ENCODE measurements around the gene P2RX5. TPM values are rescaled to one million over a fixed set of nuclear protein-coding genes. Genes with fewer than 3 reads are reported as not detected.
"Not testable (repeated sequence)": the region's sequence is repeated elsewhere in the genome, so short reads cannot be mapped to it uniquely, and the experiment has no call there.

P2RX5 gene
- total RNA-seq, 1 experiment from 2014 or later, result 14.9 TPM

- TF ChIP-seq CTCF (IDR thresholded peaks at IDR 0.05), result no peak
- no peak for TF ChIP-seq REST (IDR thresholded peaks at IDR 0.05; ENCODE audit: insufficient read depth in 1 of 2, low read depth in 2 of 2, low read length in 1 of 2)
- TF ChIP-seq TCF7L2 (IDR thresholded peaks at IDR 0.05; ENCODE audit: low read depth, low read length), result no peak
- no peak for TF ChIP-seq POLR2AphosphoS5 (IDR thresholded peaks at IDR 0.05; ENCODE audit: low read depth, low read length)
- TF ChIP-seq SIN3A (IDR thresholded peaks at IDR 0.05; ENCODE audit: borderline replicate concordance, insufficient read depth, low read depth, low read length), result no peak
- Histone ChIP-seq H3K9me3 (ENCODE audit: control insufficient read depth, insufficient read depth, low read depth, low read length) (no peaks in the 10 kb centered on the region), H3K27me3 (ENCODE audit: control insufficient read depth, insufficient read depth, low read length) (no peaks in the 10 kb centered on the region), H3K4me3 (ENCODE audit: low read depth in 2 of 2, low read length in 2 of 2) (no peak overlapping the region), H3K4me1 (ENCODE audit: control insufficient read depth, insufficient read depth, low read length) (no peaks in the 10 kb centered on the region), H3K27ac (ENCODE audit: low read length) (no peak overlapping the region), H3K36me3 (ENCODE audit: control insufficient read depth, insufficient read depth, low read length) (no peaks in the 10 kb centered on the region)
- DNase-seq (ENCODE audit: low read depth, low spot score) (no peak), ATAC-seq (no peak)
- CTCF ChIA-PET, result no interaction called here
- POLR2A ChIA-PET, result no interaction called here
- intact Hi-C loops (cut with micrococcal nuclease; ENCODE audit: unreplicated experiment), result no loop called here
- in situ Hi-C loops (cut with HindIII; ENCODE audit: low pct_unique_long_range_greater_than_20kb, low sequenced_read_pairs), result no loop called here
- BruUV-seq (replicated peaks), result no TSS peak
Observed at GRCh38 chr17:3704931-3705717, 9.2 kb upstream of the P2RX5 start.

GRCh38 chr17:3702041-3702539 is 6.1 kb upstream of the P2RX5 start:
- POLR2A ChIA-PET; ATAC-seq; H3K9me3 ChIP-seq (ENCODE audit: control insufficient read depth, insufficient read depth, low read depth, low read length); H3K4me3 ChIP-seq (ENCODE audit: low read depth in 2 of 2, low read length in 2 of 2); H3K27ac ChIP-seq (ENCODE audit: low read length); CTCF ChIA-PET; intact Hi-C loops (cut with micrococcal nuclease; ENCODE audit: unreplicated experiment); BruUV-seq (replicated peaks); H3K4me1 ChIP-seq (ENCODE audit: control insufficient read depth, insufficient read depth, low read length); DNase-seq (ENCODE audit: low read depth, low spot score); in situ Hi-C loops (cut with HindIII; ENCODE audit: low pct_unique_long_range_greater_than_20kb, low sequenced_read_pairs); H3K36me3 ChIP-seq (ENCODE audit: control insufficient read depth, insufficient read depth, low read length); H3K27me3 ChIP-seq (ENCODE audit: control insufficient read depth, insufficient read depth, low read length): not testable (repeated sequence)

GRCh38 chr17:3699951-3700350 is 4.0 kb upstream of the P2RX5 start:
- Histone ChIP-seq H3K36me3 (ENCODE audit: control insufficient read depth, insufficient read depth, low read length) (no peaks in the 10 kb centered on the region), H3K27me3 (ENCODE audit: control insufficient read depth, insufficient read depth, low read length) (no peaks in the 10 kb centered on the region), H3K4me3 (ENCODE audit: low read depth in 2 of 2, low read length in 2 of 2) (no peak overlapping the region), H3K4me1 (ENCODE audit: control insufficient read depth, insufficient read depth, low read length) (no peaks in the 10 kb centered on the region; the same call in 1 of the 2 replicates), H3K27ac (ENCODE audit: low read length) (no peak overlapping the region), H3K9me3 (ENCODE audit: control insufficient read depth, insufficient read depth, low read depth, low read length) (no peaks in the 10 kb centered on the region)
- intact Hi-C loops (cut with micrococcal nuclease; ENCODE audit: unreplicated experiment) (no loop called here), in situ Hi-C loops (cut with HindIII; ENCODE audit: low pct_unique_long_range_greater_than_20kb, low sequenced_read_pairs) (no loop called here)
- ChIA-PET POLR2A (no interaction called here), CTCF (no interaction called here)
- TF ChIP-seq REST (IDR thresholded peaks at IDR 0.05; ENCODE audit: insufficient read depth in 1 of 2, low read depth in 2 of 2, low read length in 1 of 2), result no peak
- TF ChIP-seq CTCF (IDR thresholded peaks at IDR 0.05), result no peak
- no peak for TF ChIP-seq TCF7L2 (IDR thresholded peaks at IDR 0.05; ENCODE audit: low read depth, low read length)
- TF ChIP-seq SIN3A (IDR thresholded peaks at IDR 0.05; ENCODE audit: borderline replicate concordance, insufficient read depth, low read depth, low read length), result no peak
- no peak for TF ChIP-seq POLR2AphosphoS5 (IDR thresholded peaks at IDR 0.05; ENCODE audit: low read depth, low read length)
- no peak for DNase-seq (ENCODE audit: low read depth, low spot score)
- BruUV-seq (replicated peaks), result no TSS peak
- ATAC-seq, result no peak

Data from Panc1 (cell line).